ENCODE data around the gene PCDH8.

The PCDH8 gene

GRCh38 chr13:52862358-52863206 lies 14.1 kb upstream of the PCDH8 start:
- POLR2A ChIA-PET: no interaction called here
- TF ChIP-seq SUZ12 (IDR thresholded peaks at IDR 0.05) (no peak), NFRKB (IDR thresholded peaks at IDR 0.05) (no peak), ARNT (IDR thresholded peaks at IDR 0.05) (no peak), CTBP1 (IDR thresholded peaks at IDR 0.05; ENCODE audit: borderline replicate concordance) (no peak), TARDBP (IDR thresholded peaks at IDR 0.05) (no peak), BHLHE40 (IDR thresholded peaks at IDR 0.05; ENCODE audit: borderline replicate concordance) (no peak), HDGF (IDR thresholded peaks at IDR 0.05; ENCODE audit: borderline replicate concordance) (no peak), FOXA1 (IDR thresholded peaks at IDR 0.05) (no peak), FOXM1 (IDR thresholded peaks at IDR 0.05; ENCODE audit: borderline replicate concordance) (no peak), ELF4 (IDR thresholded peaks at IDR 0.05) (no peak), PKNOX1 (IDR thresholded peaks at IDR 0.05) (no peak), LEF1 (IDR thresholded peaks at IDR 0.05; ENCODE audit: borderline replicate concordance) (no peak), SP1 (IDR thresholded peaks at IDR 0.05) (no peak), FOXK2 (IDR thresholded peaks at IDR 0.05) (no peak), L3MBTL2 (conservative IDR thresholded peaks at IDR 0.05) (no peak), ZNF384 (IDR thresholded peaks at IDR 0.05) (no peak)
- DNase-seq (ENCODE audit: extremely low spot score): peak; percentile 67
- CTCF ChIA-PET: no interaction called here

- no peak for DNase-seq (ENCODE audit: extremely low spot score)
- TF ChIP-seq BHLHE40 (IDR thresholded peaks at IDR 0.05; ENCODE audit: borderline replicate concordance) (no peak), FOXK2 (IDR thresholded peaks at IDR 0.05) (no peak), TARDBP (IDR thresholded peaks at IDR 0.05) (no peak), HDGF (IDR thresholded peaks at IDR 0.05; ENCODE audit: borderline replicate concordance) (no peak), NFRKB (IDR thresholded peaks at IDR 0.05) (no peak), SP1 (IDR thresholded peaks at IDR 0.05) (no peak), FOXM1 (IDR thresholded peaks at IDR 0.05; ENCODE audit: borderline replicate concordance) (no peak), FOXA1 (IDR thresholded peaks at IDR 0.05) (no peak), SUZ12 (IDR thresholded peaks at IDR 0.05) (no peak), ZNF384 (IDR thresholded peaks at IDR 0.05) (no peak), ELF4 (IDR thresholded peaks at IDR 0.05) (no peak), L3MBTL2 (conservative IDR thresholded peaks at IDR 0.05) (no peak), PKNOX1 (IDR thresholded peaks at IDR 0.05) (no peak), ARNT (IDR thresholded peaks at IDR 0.05) (no peak), LEF1 (IDR thresholded peaks at IDR 0.05; ENCODE audit: borderline replicate concordance) (no peak), CTBP1 (IDR thresholded peaks at IDR 0.05; ENCODE audit: borderline replicate concordance) (no peak)
- CTCF ChIA-PET: no interaction called here
- POLR2A ChIA-PET: interaction anchor here (0.9 kb wide), 1 partner anchor 28 kb away, joined by 4 read pairs; no protein-coding TSS in a partner anchor
These were observed 4.0 kb upstream of the PCDH8 start for GRCh38 chr13:52852444-52852843.

- ChIA-PET POLR2A (interaction anchor here (0.9 to 1.0 kb wide), 2 partner anchors 29 to 199 kb away, joined by 4 to 6 read pairs; partner anchors contain the start of gene SUGT1), CTCF (interaction anchor here (1.0 kb wide), 1 partner anchor 199 kb away, joined by 5 read pairs; the partner anchor contains the start of gene SUGT1)
- TF ChIP-seq SP1 (IDR thresholded peaks at IDR 0.05) (no peak), L3MBTL2 (conservative IDR thresholded peaks at IDR 0.05) (peak; percentile 90), PKNOX1 (IDR thresholded peaks at IDR 0.05) (peak; percentile 84), FOXA1 (IDR thresholded peaks at IDR 0.05) (no peak)
- DNase-seq (ENCODE audit: extremely low spot score): peak; percentile 36
These were observed 2.9 kb upstream of the PCDH8 start for GRCh38 chr13:52851137-52851962.

GRCh38 chr13:52850396-52851136 lies 2.1 kb upstream of the PCDH8 start:
- DNase-seq (ENCODE audit: extremely low spot score): peak; percentile 81
- CTCF ChIA-PET: interaction anchor here (0.9 to 1.0 kb wide), 2 partner anchors 24 to 198 kb away, joined by 3 to 5 read pairs; partner anchors contain the start of gene SUGT1
- TF ChIP-seq FOXK2 (IDR thresholded peaks at IDR 0.05) (no peak), NFRKB (IDR thresholded peaks at IDR 0.05) (no peak), TARDBP (IDR thresholded peaks at IDR 0.05) (no peak), FOXA1 (IDR thresholded peaks at IDR 0.05) (no peak), ZNF384 (IDR thresholded peaks at IDR 0.05) (no peak)
- POLR2A ChIA-PET: interaction anchor here (1.0 kb wide), 1 partner anchor 198 kb away, joined by 6 read pairs; the partner anchor contains the start of gene SUGT1

GRCh38 chr13:52850072-52850395 lies 1.6 kb upstream of the PCDH8 start:
- CTCF ChIA-PET: interaction anchor here (0.9 kb wide), 1 partner anchor 23 kb away, joined by 3 read pairs; no protein-coding TSS in a partner anchor
- DNase-seq (ENCODE audit: extremely low spot score): no peak
- TF ChIP-seq ELF4 (IDR thresholded peaks at IDR 0.05) (no peak), TARDBP (IDR thresholded peaks at IDR 0.05) (no peak), SUZ12 (IDR thresholded peaks at IDR 0.05) (no peak), HDGF (IDR thresholded peaks at IDR 0.05; ENCODE audit: borderline replicate concordance) (no peak), NFRKB (IDR thresholded peaks at IDR 0.05) (no peak), FOXA1 (IDR thresholded peaks at IDR 0.05) (no peak)
- POLR2A ChIA-PET: no interaction called here

All from HEK293T (cell line).